DOHH2 (cell line): ENCODE data around the gene ETFDH.

Experiments
- H3F3A ChIP-seq: fragments of 200-600 bp; sonication (generic), shearing (Covaris generic); 2 replicates; pipeline ENCODE4 v1.6.0; 2016; ENCODE audit warnings: antibody characterized with exemption, mild to moderate bottlenecking; ENCODE audit not compliant: control insufficient read depth, insufficient read depth
- H3K27ac ChIP-seq: fragments of 200-600 bp; sonication (generic); 2 replicates; pipeline ENCODE4 v1.5.1; 2014; ENCODE audit warnings: low read depth, mild to moderate bottlenecking, low read length, moderate library complexity
- H3K27me3 ChIP-seq: fragments of 200-600 bp; sonication (generic); 2 replicates; pipeline ENCODE4 v1.6.1; 2014; ENCODE audit warnings: mild to moderate bottlenecking, low read length, mixed read lengths; ENCODE audit not compliant: control insufficient read depth
- H3K36me3 ChIP-seq: fragments of 200-600 bp; sonication (generic); 2 replicates; pipeline ENCODE4 v1.6.1; 2014; ENCODE audit warnings: mild to moderate bottlenecking, low read length, moderate library complexity, mixed read lengths; ENCODE audit not compliant: control insufficient read depth
- H3K4me1 ChIP-seq: fragments of 200-600 bp; sonication (generic); 2 replicates; pipeline ENCODE4 v1.6.1; 2014; ENCODE audit warnings: mild to moderate bottlenecking, low read length, mixed read lengths; ENCODE audit not compliant: control insufficient read depth
- H3K4me2 ChIP-seq: fragments of 200-600 bp; sonication (generic); 2 replicates; pipeline ENCODE4 v1.6.0; 2014; ENCODE audit warnings: mild to moderate bottlenecking, low read length, moderate library complexity
- H3K4me3 ChIP-seq: fragments of 200-600 bp; sonication (generic); 2 replicates; pipeline ENCODE4 v1.5.1; 2014; ENCODE audit warnings: mild to moderate bottlenecking, low read length, mixed read lengths
- H3K79me2 ChIP-seq: fragments of 200-600 bp; sonication (generic); 2 replicates; pipeline ENCODE4 v1.6.1; 2014; ENCODE audit warnings: mild to moderate bottlenecking, low read length, mixed read lengths; ENCODE audit not compliant: control insufficient read depth
- H3K9me2 ChIP-seq: fragments of 200-600 bp; sonication (generic); replicated peaks from 2 replicates; pipeline ENCODE4 v1.6.1; 2014; ENCODE audit warnings: mild to moderate bottlenecking, low read length, mixed read lengths; ENCODE audit not compliant: control insufficient read depth
- H3K9me3 ChIP-seq: fragments of 200-600 bp; sonication (generic); 2 replicates; pipeline ENCODE4 v1.6.1; 2014; ENCODE audit warnings: antibody characterized with exemption, low read length, mixed read lengths; ENCODE audit not compliant: control insufficient read depth, insufficient read depth
- H4K20me1 ChIP-seq: fragments of 200-600 bp; sonication (generic); 2 replicates; pipeline ENCODE4 v1.6.0; 2014; ENCODE audit warnings: low read depth, mild to moderate bottlenecking, antibody characterized with exemption, low read length, moderate library complexity; ENCODE audit not compliant: control insufficient read depth, insufficient read depth
- CTCF ChIP-seq: fragments of 200-600 bp; sonication (generic); IDR thresholded peaks from one replicate; pipeline ENCODE4 v1.5.1; 2014; ENCODE audit warnings: antibody characterized with exemption, mild to moderate bottlenecking, low read depth, low read length; ENCODE audit not compliant: poor library complexity, severe bottlenecking
- EZH2phosphoT487 ChIP-seq: fragments of 200-600 bp; sonication (generic); IDR thresholded peaks from 2 replicates; pipeline ENCODE4 v1.6.1; 2017; ENCODE audit warnings: borderline replicate concordance, mild to moderate bottlenecking, antibody characterized with exemption, low read length, moderate library complexity, mixed read lengths

The ETFDH gene

GRCh38 chr4:158722291-158722916, 50.3 kb downstream of the ETFDH start:
- TF ChIP-seq CTCF, result no peak
- no peak for TF ChIP-seq EZH2phosphoT487
- H3K9me3 ChIP-seq, result no peaks in the 10 kb centered on the region
- peaks cover 17% of the 10 kb centered on the region for H3K4me1 ChIP-seq
- no peaks in the 10 kb centered on the region for H3K9me2 ChIP-seq
- H3K27me3 ChIP-seq, result peaks cover 6% of the 10 kb centered on the region
- peak overlapping the region; percentile 94 for H3K4me3 ChIP-seq
- H3F3A ChIP-seq, result no peaks in the 10 kb centered on the region
- peaks cover 46% of the 10 kb centered on the region for H3K36me3 ChIP-seq
- H3K4me2 ChIP-seq, result peak overlapping the region; percentile 99
- peak overlapping the region; percentile 46 for H3K27ac ChIP-seq
- H4K20me1 ChIP-seq, result no peaks in the 10 kb centered on the region
- peaks cover 30% of the 10 kb centered on the region for H3K79me2 ChIP-seq

- H3K4me2 ChIP-seq, result peak within 1 kb of the TSS; percentile 99
These were observed 51.1 kb downstream of the ETFDH start, which contains the start of gene PPID for GRCh38 chr4:158722917-158723793. PPID (minus strand) TSS chr4:158723396; CDS start chr4:158723288, 108 bp downstream.

GRCh38 chr4:158724637-158725036, 52.5 kb downstream of the ETFDH start:
- H3K27ac ChIP-seq, result no peak overlapping the region
- no peaks in the 10 kb centered on the region for H4K20me1 ChIP-seq
- no peaks in the 10 kb centered on the region for H3K9me2 ChIP-seq
- TF ChIP-seq CTCF (no peak), EZH2phosphoT487 (no peak)
- peaks cover 17% of the 10 kb centered on the region for H3K4me1 ChIP-seq
- no peaks in the 10 kb centered on the region for H3K9me3 ChIP-seq
- peaks cover 26% of the 10 kb centered on the region for H3K27me3 ChIP-seq
- H3K79me2 ChIP-seq, result peaks cover 30% of the 10 kb centered on the region
- H3K4me2 ChIP-seq, result no peak overlapping the region
- no peak overlapping the region for H3K4me3 ChIP-seq
- no peaks in the 10 kb centered on the region for H3F3A ChIP-seq
- peaks cover 23% of the 10 kb centered on the region for H3K36me3 ChIP-seq

More at GRCh38 chr4:158722917-158723793, 51.1 kb downstream of the ETFDH start, which contains the start of gene PPID:
- Histone ChIP-seq H3K9me2 (no peaks in the 10 kb centered on the region), H3K9me3 (no peaks in the 10 kb centered on the region), H3K79me2 (peaks cover 30% of the 10 kb centered on the region), H3K36me3 (peaks cover 38% of the 10 kb centered on the region), H3K4me1 (peaks cover 17% of the 10 kb centered on the region), H4K20me1 (no peaks in the 10 kb centered on the region), H3K27me3 (peaks cover 11% of the 10 kb centered on the region), H3K4me3 (peak within 1 kb of the TSS; percentile 94), H3F3A (no peaks in the 10 kb centered on the region), H3K27ac (peak within 1 kb of the TSS; percentile 46)
- TF ChIP-seq EZH2phosphoT487 (no peak), CTCF (peak; percentile 10)
